Tibial artery (tissue), 4 donors: Measurements from ENCODE around the gene CAMK2N1.

Source experiments
- DNase-seq, 2 donors: peaks; one replicate each; pipeline ENCODE4 v3.0.0-alpha.2; 2019
- H3K27ac ChIP-seq, 2 donors: fragments of 200-600 bp; sonication (generic) in 1 of 2; 1 replicate in 1 of 2; 2 replicates in 1 of 2; pipeline ENCODE4 v1.5.1; 2018 to 2019; ENCODE audit warnings: mild to moderate bottlenecking in 1 of 2
- H3K27me3 ChIP-seq, 2 donors: fragments of 200-600 bp; sonication (generic) in 1 of 2; one replicate each; pipeline versions ENCODE4 v1.5.1 to v1.6.0; 2016 to 2019
- H3K36me3 ChIP-seq, 3 donors: fragments of 200-600 bp; sonication (generic) in 2 of 3; one replicate each; pipeline ENCODE4 v1.5.1; 2016 to 2019; ENCODE audit warnings: mild to moderate bottlenecking in 2 of 3
- H3K4me1 ChIP-seq, 4 donors: fragments of 200-600 bp; sonication (generic) in 2 of 4; 1 replicate in 3 of 4; 2 replicates in 1 of 4; pipeline ENCODE4 v1.5.1; 2016 to 2019
- H3K4me3 ChIP-seq, 2 donors: fragments of 200-600 bp; sonication (generic) in 1 of 2; 1 replicate in 1 of 2; 2 replicates in 1 of 2; pipeline ENCODE4 v1.5.1; 2018 to 2019; ENCODE audit warnings: mild to moderate bottlenecking in 2 of 2
- H3K9me3 ChIP-seq, 3 donors: fragments of 200-600 bp; sonication (generic) in 1 of 3; one replicate each; pipeline ENCODE4 v1.5.1; 2016 to 2019
- intact Hi-C: fragments of 100-400 bp; cut with DNase I; formaldehyde crosslinking; loops from one replicate; pipeline ENCODE4 v1.15.0; 2023; ENCODE audit warnings: low total_unique reads
- TF ChIP-seq, protein P1 (sequence below), 2 experiments: fragments of 200-600 bp in 1 of 2; fragments of 450-650 bp in 1 of 2; IDR thresholded peaks; one replicate each; pipeline ENCODE4 v1.5.1; 2017 to 2019; ENCODE audit warnings: antibody characterized with exemption in 2 of 2, mild to moderate bottlenecking in 1 of 2, moderate library complexity in 1 of 2

CAMK2N1 gene

DNA sequence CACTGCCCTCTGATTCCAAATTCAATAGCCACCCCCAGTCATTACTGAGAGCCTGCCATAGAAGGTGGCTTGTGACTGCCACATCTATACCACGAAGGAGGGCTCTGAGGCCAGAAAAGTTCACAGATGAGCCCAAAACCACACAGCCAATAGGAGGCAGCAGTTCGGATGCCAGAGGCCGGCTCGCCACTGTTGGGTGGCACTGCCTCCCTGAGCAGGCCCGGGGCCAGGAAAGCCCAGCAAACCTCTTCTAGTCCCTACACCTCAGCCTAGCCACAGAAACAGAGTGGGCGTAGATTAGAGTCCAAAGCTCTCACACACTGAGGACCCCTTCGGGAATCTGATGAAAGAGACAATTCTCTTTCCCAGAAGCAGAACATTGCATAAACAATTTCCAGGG, 5.9 kb upstream of the CAMK2N1 start:
- Histone ChIP-seq H3K4me3 (no peak overlapping the region), H3K4me1 (peaks cover 0 to 10% (median 1%) of the 10 kb centered on the region in 4 donors), H3K27me3 (peaks cover 0 to 33% of the 10 kb centered on the region in 2 donors), H3K9me3 (no peaks in the 10 kb centered on the region), H3K36me3 (peaks cover 0 to under 1% (median 0%) of the 10 kb centered on the region in 3 donors), H3K27ac (no peak overlapping the region)
- TF ChIP-seq, protein P1, sequence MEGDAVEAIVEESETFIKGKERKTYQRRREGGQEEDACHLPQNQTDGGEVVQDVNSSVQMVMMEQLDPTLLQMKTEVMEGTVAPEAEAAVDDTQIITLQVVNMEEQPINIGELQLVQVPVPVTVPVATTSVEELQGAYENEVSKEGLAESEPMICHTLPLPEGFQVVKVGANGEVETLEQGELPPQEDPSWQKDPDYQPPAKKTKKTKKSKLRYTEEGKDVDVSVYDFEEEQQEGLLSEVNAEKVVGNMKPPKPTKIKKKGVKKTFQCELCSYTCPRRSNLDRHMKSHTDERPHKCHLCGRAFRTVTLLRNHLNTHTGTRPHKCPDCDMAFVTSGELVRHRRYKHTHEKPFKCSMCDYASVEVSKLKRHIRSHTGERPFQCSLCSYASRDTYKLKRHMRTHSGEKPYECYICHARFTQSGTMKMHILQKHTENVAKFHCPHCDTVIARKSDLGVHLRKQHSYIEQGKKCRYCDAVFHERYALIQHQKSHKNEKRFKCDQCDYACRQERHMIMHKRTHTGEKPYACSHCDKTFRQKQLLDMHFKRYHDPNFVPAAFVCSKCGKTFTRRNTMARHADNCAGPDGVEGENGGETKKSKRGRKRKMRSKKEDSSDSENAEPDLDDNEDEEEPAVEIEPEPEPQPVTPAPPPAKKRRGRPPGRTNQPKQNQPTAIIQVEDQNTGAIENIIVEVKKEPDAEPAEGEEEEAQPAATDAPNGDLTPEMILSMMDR (IDR thresholded peaks at IDR 0.05), result no peak
- intact Hi-C loops, result loop anchor here (5.0 kb wide), 2 partner anchors 130 to 575 kb away; no protein-coding TSS in a partner anchor
- peak in 1 of 2 donors; percentile 58 for DNase-seq

- peaks cover 0 to 40% of the 10 kb centered on the region in 2 donors for H3K27me3 ChIP-seq
- H3K4me3 ChIP-seq, result no peak overlapping the region
- H3K9me3 ChIP-seq, result no peaks in the 10 kb centered on the region
- H3K4me1 ChIP-seq, result peaks cover 0 to 17% (median 8%) of the 10 kb centered on the region in 4 donors
- no peak overlapping the region for H3K27ac ChIP-seq
- intact Hi-C loops, result loop anchor here (5.0 kb wide), 2 partner anchors 129 to 574 kb away; no protein-coding TSS in a partner anchor
- TF ChIP-seq, protein P1 (IDR thresholded peaks at IDR 0.05), result no peak
- no peaks in the 10 kb centered on the region for H3K36me3 ChIP-seq
- DNase-seq, result peak in 1 of 2 donors; percentile 35
These were observed 5.2 kb upstream of the CAMK2N1 start for GRCh38 chr1:20491178-20491577.

GRCh38 chr1:20487236-20487590, 1.2 kb upstream of the CAMK2N1 start:
- intact Hi-C loops, result no loop called here
- TF ChIP-seq, protein P1 (IDR thresholded peaks at IDR 0.05), result no peak
- no peak overlapping the region for H3K4me3 ChIP-seq
- peaks cover 0 to 70% of the 10 kb centered on the region in 2 donors for H3K27me3 ChIP-seq
- H3K27ac ChIP-seq, result no peak overlapping the region
- peaks cover 0 to 35% (median 29%) of the 10 kb centered on the region in 4 donors for H3K4me1 ChIP-seq
- no peaks in the 10 kb centered on the region for H3K9me3 ChIP-seq
- H3K36me3 ChIP-seq, result no peaks in the 10 kb centered on the region
- DNase-seq, result no peak

- TF ChIP-seq, protein P1 (IDR thresholded peaks at IDR 0.05), result no peak
- H3K4me1 ChIP-seq, result peaks cover 0 to 35% (median 29%) of the 10 kb centered on the region in 4 donors
- intact Hi-C loops, result no loop called here
- H3K36me3 ChIP-seq, result no peaks in the 10 kb centered on the region
- H3K9me3 ChIP-seq, result no peaks in the 10 kb centered on the region
- peak overlapping the region; percentile 41 to 62 for H3K27ac ChIP-seq
- DNase-seq, result peak in 1 of 2 donors; percentile 50
- H3K27me3 ChIP-seq, result peaks cover 0 to 75% of the 10 kb centered on the region in 2 donors
- H3K4me3 ChIP-seq, result peak overlapping the region; percentile 55 to 69
These were observed 636 bp upstream of the CAMK2N1 start for GRCh38 chr1:20486457-20487235.

- intact Hi-C loops, result no loop called here
- DNase-seq, result no peak
- H3K27ac ChIP-seq, result no peak overlapping the region
These were observed 1.2 kb downstream of the CAMK2N1 start for GRCh38 chr1:20484519-20485462.

More at GRCh38 chr1:20484519-20485462, 1.2 kb downstream of the CAMK2N1 start:
- TF ChIP-seq, protein P1 (IDR thresholded peaks at IDR 0.05), result no peak
- Histone ChIP-seq H3K9me3 (no peaks in the 10 kb centered on the region), H3K27me3 (peaks cover 0 to 85% of the 10 kb centered on the region in 2 donors), H3K4me1 (peaks cover 0 to 35% (median 29%) of the 10 kb centered on the region in 4 donors), H3K36me3 (no peaks in the 10 kb centered on the region), H3K4me3 (peak overlapping the region; percentile 55 to 69)
